Measurements from ENCODE around the gene IRS2.

The IRS2 gene

GRCh38 chr13:109706015-109706715 lies 80.2 kb downstream of the IRS2 start:
- no peak for TF ChIP-seq CTCF (IDR thresholded peaks at IDR 0.05; ENCODE audit: control insufficient read depth, insufficient read depth, low read depth, low read length, missing control alignments)
- H3K4me3 ChIP-seq (ENCODE audit: control insufficient read depth, low read depth, low read length), result no peak overlapping the region
- no peak for DNase-seq (ENCODE audit: low read depth)

- no peak for TF ChIP-seq CTCF (IDR thresholded peaks at IDR 0.05; ENCODE audit: control insufficient read depth, insufficient read depth, low read depth, low read length, missing control alignments)
- H3K4me3 ChIP-seq (ENCODE audit: control insufficient read depth, low read depth, low read length), result no peak overlapping the region
- no peak for DNase-seq (ENCODE audit: low read depth)
Observed at GRCh38 chr13:109704771-109705635, 81.4 kb downstream of the IRS2 start.

GRCh38 chr13:109703250-109703649 lies 83.1 kb downstream of the IRS2 start:
- DNase-seq (ENCODE audit: low read depth), result no peak
- no peak overlapping the region for H3K4me3 ChIP-seq (ENCODE audit: control insufficient read depth, low read depth, low read length)

More at GRCh38 chr13:109703250-109703649, 83.1 kb downstream of the IRS2 start:
- no peak for TF ChIP-seq CTCF (IDR thresholded peaks at IDR 0.05; ENCODE audit: control insufficient read depth, insufficient read depth, low read depth, low read length, missing control alignments)
